IMR-90 (cell line): ENCODE results near the gene DSG3. TPM values are rescaled to one million over a fixed set of nuclear protein-coding genes. Genes with fewer than 3 reads are reported as not detected.

Experiments used
- ATAC-seq: fragments of 200-7000 bp; cut with Tn5 transposase; 2 replicates; pipeline ENCODE4 v1.9.1; 2020; ENCODE audit warnings: low read depth, mild to moderate bottlenecking, moderate library complexity
- BruUV-seq: library from RNA; stranded (reverse); fragments of 400-500 nt; replicated peaks from 2 replicates; lab custom pipeline; 2021; lab: Mats Ljungman, UMichigan
- CTCF ChIA-PET: fragments of 300-600 bp; formaldehyde crosslinking; extraction: SDS; loops from one replicate; lab custom pipeline; 2021; ENCODE audit warnings: antibody characterized with exemption; lab: Yijun Ruan, JAX
- POLR2A ChIA-PET: fragments of 300-600 bp; sonication (Branson Sonifier 250); formaldehyde crosslinking; loops from one replicate; lab custom pipeline; 2022; ENCODE audit warnings: antibody characterized with exemption; ENCODE audit not compliant: unreplicated experiment; lab: Charles Lee
- DNase-seq: peaks from one replicate; pipeline ENCODE4 v3.0.0; 2013
- H2AFZ ChIP-seq: replicated peaks from 2 replicates; pipeline ENCODE3; 2013; ENCODE audit warnings: low read length, mild to moderate bottlenecking; ENCODE audit not compliant: poor library complexity
- H2AK5ac ChIP-seq: 2 replicates; pipeline ENCODE4 v1.6.1; 2013; ENCODE audit warnings: low read depth, low read length, inconsistent platforms
- H2AK9ac ChIP-seq: replicated peaks from 2 replicates; pipeline ENCODE3; 2013; ENCODE audit warnings: mild to moderate bottlenecking, low read depth, low read length, moderate library complexity; ENCODE audit not compliant: poor library complexity
- H2BK120ac ChIP-seq: 2 replicates; pipeline ENCODE4 v1.6.1; 2013; ENCODE audit warnings: low read depth, low read length, inconsistent platforms
- H2BK15ac ChIP-seq: 3 replicates; pipeline ENCODE4 v1.6.1; 2013; ENCODE audit warnings: low read depth, low read length, inconsistent platforms
- H2BK20ac ChIP-seq: 2 replicates; pipeline ENCODE4 v1.6.1; 2013; ENCODE audit warnings: low read depth, mild to moderate bottlenecking, inconsistent platforms, low read length, moderate library complexity
- H2BK5ac ChIP-seq: 2 replicates; pipeline ENCODE4 v1.6.1; 2013; ENCODE audit warnings: mild to moderate bottlenecking, low read depth, low read length, inconsistent platforms; ENCODE audit not compliant: poor library complexity, severe bottlenecking
- H3K14ac ChIP-seq: replicated peaks from 2 replicates; pipeline ENCODE4 v1.6.1; 2013; ENCODE audit warnings: low read depth, low read length, inconsistent platforms
- H3K18ac ChIP-seq: 2 replicates; pipeline ENCODE4 v1.6.1; 2013; ENCODE audit warnings: low read depth, low read length, control low read depth
- H3K23ac ChIP-seq: 2 replicates; pipeline ENCODE4 v1.6.1; 2013; ENCODE audit warnings: low read depth, low read length, inconsistent platforms
- H3K27ac ChIP-seq: 2 replicates; pipeline ENCODE4 v1.5.1; 2013; ENCODE audit warnings: mild to moderate bottlenecking, control low read depth, low read length; ENCODE audit not compliant: insufficient read depth
- H3K27me3 ChIP-seq: 2 replicates; pipeline ENCODE4 v1.6.1; 2013; ENCODE audit warnings: low read length; ENCODE audit not compliant: control insufficient read depth, insufficient read depth
- H3K36me3 ChIP-seq: 2 replicates; pipeline ENCODE4 v1.6.1; 2013; ENCODE audit warnings: low read length, mixed read lengths; ENCODE audit not compliant: control insufficient read depth, insufficient read depth
- H3K4ac ChIP-seq: 2 replicates; pipeline ENCODE4 v1.6.1; 2013; ENCODE audit warnings: low read depth, low read length, inconsistent platforms
- H3K4me1 ChIP-seq: 2 replicates; pipeline ENCODE4 v1.6.1; 2013; ENCODE audit warnings: low read length, mixed read lengths; ENCODE audit not compliant: control insufficient read depth, insufficient read depth
- H3K4me2 ChIP-seq: 2 replicates; pipeline ENCODE4 v1.6.1; 2013; ENCODE audit warnings: low read depth, mild to moderate bottlenecking, control low read depth, low read length, moderate library complexity
- H3K4me3 ChIP-seq: 2 replicates; pipeline ENCODE4 v1.5.1; 2013; ENCODE audit warnings: low read depth, mild to moderate bottlenecking, control low read depth, low read length, moderate library complexity; ENCODE audit not compliant: insufficient read depth
- H3K56ac ChIP-seq: 2 replicates; pipeline ENCODE4 v1.6.1; 2013; ENCODE audit warnings: low read length, inconsistent platforms; ENCODE audit not compliant: insufficient read depth; ENCODE audit errors: extremely low read depth
- H3K79me1 ChIP-seq, 2 experiments: 2 replicates each; pipeline ENCODE4 v1.6.1; 2013; ENCODE audit warnings: low read length in 2 of 2, inconsistent platforms in 1 of 2, low read depth in 1 of 2
- H3K9ac ChIP-seq: 2 replicates; pipeline ENCODE4 v1.6.1; 2013; ENCODE audit warnings: low read depth, low read length, control low read depth
- H3K9me1 ChIP-seq: 2 replicates; pipeline ENCODE4 v1.6.1; 2013; ENCODE audit warnings: low read length, inconsistent platforms; ENCODE audit not compliant: insufficient read depth
- H3K9me3 ChIP-seq: 2 replicates; pipeline ENCODE4 v1.6.1; 2013; ENCODE audit warnings: low read length; ENCODE audit not compliant: control insufficient read depth, insufficient read depth
- H4K20me1 ChIP-seq: 2 replicates; pipeline ENCODE4 v1.6.1; 2013; ENCODE audit warnings: low read length, inconsistent platforms; ENCODE audit not compliant: insufficient read depth
- H4K5ac ChIP-seq: 2 replicates; pipeline ENCODE4 v1.6.1; 2013; ENCODE audit warnings: mild to moderate bottlenecking, low read depth, low read length, control low read depth
- H4K8ac ChIP-seq, 2 experiments: 2 replicates each; pipeline ENCODE4 v1.6.1; 2013; ENCODE audit warnings: low read depth in 2 of 2, low read length in 2 of 2, control low read depth in 1 of 2, inconsistent platforms in 1 of 2
- H4K91ac ChIP-seq: 2 replicates; pipeline ENCODE4 v1.6.1; 2013; ENCODE audit warnings: low read depth, low read length, inconsistent platforms; ENCODE audit not compliant: insufficient read depth
- BHLHE40 ChIP-seq: fragments of 150-350 bp; IDR thresholded peaks from 2 replicates; pipeline ENCODE4 v1.6.1; 2016; ENCODE audit warnings: mild to moderate bottlenecking, low read depth, low read length
- CEBPB ChIP-seq: IDR thresholded peaks from 2 replicates; pipeline ENCODE4 v1.6.1; 2012; ENCODE audit warnings: low read depth, low read length, improper control_type of control experiment
- CHD1 ChIP-seq: IDR thresholded peaks from 2 replicates; pipeline ENCODE4 v1.6.1; 2012; ENCODE audit warnings: low read depth, low read length, improper control_type of control experiment
- FOS ChIP-seq: fragments of 150-350 bp; IDR thresholded peaks from 2 replicates; pipeline ENCODE4 v1.6.1; 2016; ENCODE audit warnings: low read depth, low read length
- MAFK ChIP-seq: IDR thresholded peaks from 2 replicates; pipeline ENCODE4 v1.6.1; 2012; ENCODE audit warnings: low read depth, low read length, improper control_type of control experiment
- MAZ ChIP-seq: IDR thresholded peaks from 2 replicates; pipeline ENCODE4 v1.6.1; 2012; ENCODE audit warnings: low read depth, mild to moderate bottlenecking, low read length, improper control_type of control experiment, moderate library complexity, borderline replicate concordance
- MXI1 ChIP-seq: IDR thresholded peaks from 2 replicates; pipeline ENCODE4 v1.6.1; 2012; ENCODE audit warnings: low read depth, mild to moderate bottlenecking, low read length, moderate library complexity, borderline replicate concordance
- NFE2L2 ChIP-seq: fragments of 150-350 bp; IDR thresholded peaks from 2 replicates; pipeline ENCODE4 v1.6.1; 2016; ENCODE audit warnings: low read depth, mild to moderate bottlenecking, low read length
- POLR2A ChIP-seq: IDR thresholded peaks from 2 replicates; pipeline ENCODE4 v1.6.1; 2012; ENCODE audit warnings: mild to moderate bottlenecking, low read depth, low read length
- RAD21 ChIP-seq: IDR thresholded peaks from 2 replicates; pipeline ENCODE4 v1.6.1; 2012; ENCODE audit warnings: low read length, improper control_type of control experiment
- RCOR1 ChIP-seq: IDR thresholded peaks from 2 replicates; pipeline ENCODE4 v1.6.1; 2012; ENCODE audit warnings: mild to moderate bottlenecking, low read length, improper control_type of control experiment; ENCODE audit not compliant: insufficient replicate concordance
- RFX5 ChIP-seq: IDR thresholded peaks from 2 replicates; pipeline ENCODE4 v1.8.0; 2012; ENCODE audit warnings: low read depth, mild to moderate bottlenecking, low read length, moderate library complexity
- SMC3 ChIP-seq: fragments of 150-350 bp; IDR thresholded peaks from 2 replicates; pipeline ENCODE4 v1.6.1; 2016; ENCODE audit warnings: low read depth, mild to moderate bottlenecking, antibody characterized with exemption, low read length, moderate library complexity
- WGBS, 2 experiments: methylation state at CpG; one replicate each; pipeline versions ENCODE4 v1.1.5 to v1.1.7; 2013; ENCODE audit warnings: missing lambda C conversion rate in 2 of 2; ENCODE audit not compliant: insufficient read length in 1 of 2; ENCODE audit errors: extremely low coverage in 2 of 2; 5-methylcytosine and 5-hydroxymethylcytosine counted together
- dilution Hi-C: fragments of 300-500 bp; cut with HindIII; formaldehyde crosslinking; loops from one replicate; pipeline ENCODE4 v1.14.3; 2018; ENCODE audit warnings: low sequenced_read_pairs; ENCODE audit not compliant: unreplicated experiment
- in situ Hi-C: fragments of 300-500 bp; cut with MboI; formaldehyde crosslinking; loops from 3 replicates; pipeline ENCODE4 v1.14.3; 2019; ENCODE audit warnings: low sequenced_read_pairs, inconsistent platforms, mixed read lengths
- intact Hi-C: fragments of 100-400 bp; cut with micrococcal nuclease; formaldehyde crosslinking; loops from 2 replicates; pipeline ENCODE4 v1.10.0; 2022
- polyA plus RNA-seq, 3 experiments: library from polyadenylated mRNA; depleted of rRNA; stranded (reverse); fragments of >200 nt; gene quantifications; 2 replicates each; pipeline ENCODE4 v1.2.3, GENCODE V29; 2012; ENCODE audit warnings: low replicate concordance in 1 of 3
- total RNA-seq: library from RNA; depleted of rRNA; stranded (reverse); fragments of >200 nt; gene quantifications from 2 replicates; pipeline ENCODE4 v1.2.3, GENCODE V29; 2012
- TF ChIP-seq, protein P1 (sequence below): fragments of 150-350 bp; IDR thresholded peaks from 2 replicates; pipeline ENCODE4 v1.6.1; 2017; ENCODE audit warnings: mild to moderate bottlenecking, antibody characterized with exemption, low read length, low read depth
- TF ChIP-seq, protein P2 (sequence below): fragments of 150-350 bp; IDR thresholded peaks from 2 replicates; pipeline ENCODE4 v1.6.1; 2016; ENCODE audit warnings: low read depth, mild to moderate bottlenecking, low read length, moderate library complexity, borderline replicate concordance

The DSG3 gene
- total and polyA plus RNA-seq, 2 of the 4 experiments (the other 2 are of a cell fraction): not detected

DNA sequence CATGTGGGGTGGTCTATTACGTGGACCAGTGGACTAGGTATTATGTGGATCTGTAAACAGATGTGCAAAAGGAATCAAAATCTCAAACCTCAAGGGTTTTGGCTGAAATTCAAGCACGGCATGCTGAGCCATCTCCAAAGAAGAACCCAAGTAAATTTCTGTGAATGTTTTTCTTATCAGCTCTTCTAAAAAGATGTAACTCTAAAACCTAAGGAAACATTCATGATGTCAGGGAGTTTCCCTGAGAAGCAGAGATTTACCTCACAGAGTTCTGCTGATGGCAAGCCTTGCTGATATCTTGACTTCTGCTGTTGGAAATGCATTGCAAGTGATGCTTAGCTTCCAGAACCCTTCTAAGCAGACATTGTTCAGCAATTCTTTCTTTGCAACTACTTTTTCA lies 49.4 kb upstream of the DSG3 start:
- no peak overlapping the region for H2BK120ac ChIP-seq
- no peak overlapping the region for H3K14ac ChIP-seq
- H2BK20ac ChIP-seq: no peak overlapping the region
- H4K5ac ChIP-seq: no peak overlapping the region
- H2AFZ ChIP-seq: no peak overlapping the region
- H3K56ac ChIP-seq: no peak overlapping the region
- no peak overlapping the region for H3K23ac ChIP-seq
- no peak overlapping the region for H4K8ac ChIP-seq
- H2AK5ac ChIP-seq: no peak overlapping the region
- no peaks in the 10 kb centered on the region for H4K20me1 ChIP-seq
- no peaks in the 10 kb centered on the region for H3K79me1 ChIP-seq
- POLR2A ChIA-PET: no interaction called here
- H2BK5ac ChIP-seq: no peak overlapping the region
- CTCF ChIA-PET: no interaction called here
- no CpG with 5 or more reads among the region's 2 CpGs for WGBS, 2 experiments
- ATAC-seq (no peak), DNase-seq (no peak)
- no peak overlapping the region for H3K27ac ChIP-seq
- no TSS peak for BruUV-seq
- TF ChIP-seq CEBPB (no peak), RFX5 (no peak), NFE2L2 (no peak), SMC3 (no peak), POLR2A (no peak), MAZ (no peak), CHD1 (no peak), BHLHE40 (no peak), MAFK (no peak), RCOR1 (no peak), MXI1 (no peak), FOS (no peak), RAD21 (no peak)
- TF ChIP-seq, protein P1, sequence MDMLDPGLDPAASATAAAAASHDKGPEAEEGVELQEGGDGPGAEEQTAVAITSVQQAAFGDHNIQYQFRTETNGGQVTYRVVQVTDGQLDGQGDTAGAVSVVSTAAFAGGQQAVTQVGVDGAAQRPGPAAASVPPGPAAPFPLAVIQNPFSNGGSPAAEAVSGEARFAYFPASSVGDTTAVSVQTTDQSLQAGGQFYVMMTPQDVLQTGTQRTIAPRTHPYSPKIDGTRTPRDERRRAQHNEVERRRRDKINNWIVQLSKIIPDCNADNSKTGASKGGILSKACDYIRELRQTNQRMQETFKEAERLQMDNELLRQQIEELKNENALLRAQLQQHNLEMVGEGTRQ: no peak
- TF ChIP-seq, protein P2, sequence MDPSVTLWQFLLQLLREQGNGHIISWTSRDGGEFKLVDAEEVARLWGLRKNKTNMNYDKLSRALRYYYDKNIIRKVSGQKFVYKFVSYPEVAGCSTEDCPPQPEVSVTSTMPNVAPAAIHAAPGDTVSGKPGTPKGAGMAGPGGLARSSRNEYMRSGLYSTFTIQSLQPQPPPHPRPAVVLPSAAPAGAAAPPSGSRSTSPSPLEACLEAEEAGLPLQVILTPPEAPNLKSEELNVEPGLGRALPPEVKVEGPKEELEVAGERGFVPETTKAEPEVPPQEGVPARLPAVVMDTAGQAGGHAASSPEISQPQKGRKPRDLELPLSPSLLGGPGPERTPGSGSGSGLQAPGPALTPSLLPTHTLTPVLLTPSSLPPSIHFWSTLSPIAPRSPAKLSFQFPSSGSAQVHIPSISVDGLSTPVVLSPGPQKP: no peak
- no peaks in the 10 kb centered on the region for H3K9me3 ChIP-seq
- H3K4ac ChIP-seq: no peak overlapping the region
- no peaks in the 10 kb centered on the region for H3K4me1 ChIP-seq
- no peak overlapping the region for H2BK15ac ChIP-seq
- intact Hi-C loops: no loop called here
- no peak overlapping the region for H3K4me2 ChIP-seq
- H3K9me1 ChIP-seq: no peaks in the 10 kb centered on the region
- H3K9ac ChIP-seq: no peak overlapping the region
- dilution Hi-C loops: no loop called here
- H3K27me3 ChIP-seq: no peaks in the 10 kb centered on the region
- in situ Hi-C loops: no loop called here
- H3K36me3 ChIP-seq: no peaks in the 10 kb centered on the region
- no peak overlapping the region for H2AK9ac ChIP-seq
- H3K4me3 ChIP-seq: no peak overlapping the region
- H3K18ac ChIP-seq: no peak overlapping the region
- no peak overlapping the region for H4K91ac ChIP-seq
